Nephron progenitor cell (in vitro differentiated cells): ENCODE measurements around the gene TCHHL1.

Experiments used
- DNase-seq: peaks from one replicate; pipeline ENCODE4 v3.0.0; 2021
- H3K27ac Mint-ChIP-seq: 2 replicates; pipeline ENCODE4 v1.8.0; 2021; ENCODE audit warnings: mild to moderate bottlenecking, moderate library complexity, mixed read lengths
- H3K27me3 Mint-ChIP-seq: 2 replicates; pipeline ENCODE4 v1.8.0; 2021; ENCODE audit warnings: mild to moderate bottlenecking, low read depth, mixed read lengths; ENCODE audit not compliant: poor library complexity
- H3K36me3 Mint-ChIP-seq: 2 replicates; pipeline ENCODE4 v1.8.0; 2021; ENCODE audit warnings: low read depth, mixed read lengths
- H3K4me1 Mint-ChIP-seq: 2 replicates; pipeline ENCODE4 v1.8.0; 2021; ENCODE audit warnings: mixed read lengths
- H3K4me3 Mint-ChIP-seq: 2 replicates; pipeline ENCODE4 v1.8.0; 2021; ENCODE audit warnings: mild to moderate bottlenecking, moderate library complexity, mixed read lengths
- H3K9me3 Mint-ChIP-seq: 2 replicates; pipeline ENCODE4 v1.8.0; 2021; ENCODE audit warnings: mild to moderate bottlenecking, moderate library complexity, mixed read lengths
- TF ChIP-seq, protein P1 (sequence below): fragments of 200-600 bp; sonication (generic); IDR thresholded peaks from 2 replicates; pipeline ENCODE4 v1.5.0; 2021; ENCODE audit warnings: antibody characterized with exemption

TCHHL1 gene

GRCh38 chr1:152078831-152079441 lies 9.9 kb downstream of the TCHHL1 start:
- no peak for DNase-seq
- TF ChIP-seq, protein P1, sequence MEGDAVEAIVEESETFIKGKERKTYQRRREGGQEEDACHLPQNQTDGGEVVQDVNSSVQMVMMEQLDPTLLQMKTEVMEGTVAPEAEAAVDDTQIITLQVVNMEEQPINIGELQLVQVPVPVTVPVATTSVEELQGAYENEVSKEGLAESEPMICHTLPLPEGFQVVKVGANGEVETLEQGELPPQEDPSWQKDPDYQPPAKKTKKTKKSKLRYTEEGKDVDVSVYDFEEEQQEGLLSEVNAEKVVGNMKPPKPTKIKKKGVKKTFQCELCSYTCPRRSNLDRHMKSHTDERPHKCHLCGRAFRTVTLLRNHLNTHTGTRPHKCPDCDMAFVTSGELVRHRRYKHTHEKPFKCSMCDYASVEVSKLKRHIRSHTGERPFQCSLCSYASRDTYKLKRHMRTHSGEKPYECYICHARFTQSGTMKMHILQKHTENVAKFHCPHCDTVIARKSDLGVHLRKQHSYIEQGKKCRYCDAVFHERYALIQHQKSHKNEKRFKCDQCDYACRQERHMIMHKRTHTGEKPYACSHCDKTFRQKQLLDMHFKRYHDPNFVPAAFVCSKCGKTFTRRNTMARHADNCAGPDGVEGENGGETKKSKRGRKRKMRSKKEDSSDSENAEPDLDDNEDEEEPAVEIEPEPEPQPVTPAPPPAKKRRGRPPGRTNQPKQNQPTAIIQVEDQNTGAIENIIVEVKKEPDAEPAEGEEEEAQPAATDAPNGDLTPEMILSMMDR = no peak
- Mint-ChIP-seq H3K36me3 (no peaks in the 10 kb centered on the region), H3K27ac (no peak overlapping the region), H3K27me3 (peaks cover 7% of the 10 kb centered on the region), H3K4me1 (no peaks in the 10 kb centered on the region), H3K4me3 (no peak overlapping the region), H3K9me3 (peaks cover 34% of the 10 kb centered on the region)

- Mint-ChIP-seq H3K9me3 (peaks cover 6% of the 10 kb centered on the region), H3K4me3 (no peak overlapping the region), H3K27me3 (peaks cover 16% of the 10 kb centered on the region), H3K36me3 (no peaks in the 10 kb centered on the region), H3K27ac (no peak overlapping the region), H3K4me1 (no peaks in the 10 kb centered on the region)
- TF ChIP-seq, protein P1 = no peak
- DNase-seq = no peak
Observed at GRCh38 chr1:152072311-152072710, 16.6 kb downstream of the TCHHL1 start.

DNA sequence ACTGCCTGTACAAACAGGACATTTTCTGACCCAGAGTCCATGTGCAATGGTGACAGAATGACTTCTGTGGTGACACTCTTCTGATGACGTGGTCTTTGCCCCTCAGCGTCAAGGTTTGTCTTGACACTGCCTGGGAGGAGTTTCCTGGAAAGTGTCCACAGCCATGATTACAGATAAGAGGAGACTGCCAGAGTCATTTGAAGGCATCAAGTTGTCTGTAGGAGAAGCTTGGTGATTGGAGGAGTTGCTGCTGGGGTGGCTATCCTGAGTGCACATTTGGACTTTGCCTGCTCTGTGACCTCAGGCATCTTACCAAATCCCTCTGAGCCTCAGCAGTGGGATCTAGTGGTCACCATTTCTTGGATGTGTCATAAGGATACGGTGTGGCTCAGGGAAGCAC lies 17.7 kb downstream of the TCHHL1 start:
- TF ChIP-seq, protein P1 = no peak
- no peaks in the 10 kb centered on the region for H3K36me3 Mint-ChIP-seq
- no peak overlapping the region for H3K27ac Mint-ChIP-seq
- H3K27me3 Mint-ChIP-seq = peaks cover 18% of the 10 kb centered on the region
- H3K9me3 Mint-ChIP-seq = no peaks in the 10 kb centered on the region
- no peak overlapping the region for H3K4me3 Mint-ChIP-seq
- no peaks in the 10 kb centered on the region for H3K4me1 Mint-ChIP-seq
- DNase-seq = no peak

- Mint-ChIP-seq H3K4me3 (no peak overlapping the region), H3K4me1 (no peaks in the 10 kb centered on the region), H3K27ac (no peak overlapping the region), H3K9me3 (peaks cover 6% of the 10 kb centered on the region), H3K27me3 (peaks cover 19% of the 10 kb centered on the region), H3K36me3 (no peaks in the 10 kb centered on the region)
- TF ChIP-seq, protein P1 = no peak
- no peak for DNase-seq
Observed at GRCh38 chr1:152067929-152068328, 20.9 kb downstream of the TCHHL1 start.

- H3K4me1 Mint-ChIP-seq = no peaks in the 10 kb centered on the region
- TF ChIP-seq, protein P1 = no peak
- H3K36me3 Mint-ChIP-seq = no peaks in the 10 kb centered on the region
- DNase-seq = no peak
- H3K27me3 Mint-ChIP-seq = peaks cover 14% of the 10 kb centered on the region
- no peak overlapping the region for H3K27ac Mint-ChIP-seq
- no peak overlapping the region for H3K4me3 Mint-ChIP-seq
- H3K9me3 Mint-ChIP-seq = peaks cover 6% of the 10 kb centered on the region
Observed at GRCh38 chr1:152067150-152067549, 21.7 kb downstream of the TCHHL1 start.

- DNase-seq = no peak
- Mint-ChIP-seq H3K9me3 (peaks cover 6% of the 10 kb centered on the region), H3K36me3 (no peaks in the 10 kb centered on the region), H3K27ac (no peak overlapping the region), H3K27me3 (peaks cover 14% of the 10 kb centered on the region), H3K4me1 (no peaks in the 10 kb centered on the region), H3K4me3 (no peak overlapping the region)
- TF ChIP-seq, protein P1 = no peak
Observed at GRCh38 chr1:152061952-152062351, 26.9 kb downstream of the TCHHL1 start.
